Neural cell (in vitro differentiated cells): ENCODE results near the gene NFYC. TPM values are rescaled to one million over a fixed set of nuclear protein-coding genes. Genes with fewer than 3 reads are reported as not detected.

ENCODE experiments used
- H2AFZ ChIP-seq: fragments of 200-600, 300-800 bp; sonication (generic), shearing (Covaris generic); 2 replicates; pipeline ENCODE4 v1.6.0; 2014; ENCODE audit warnings: low read depth, mild to moderate bottlenecking, antibody characterized with exemption, low read length, moderate library complexity
- H3F3A ChIP-seq: fragments of 200-600 bp; shearing (Covaris generic); 2 replicates; pipeline ENCODE4 v1.6.1; 2016; ENCODE audit warnings: mild to moderate bottlenecking, moderate library complexity, mixed read lengths, antibody characterized with exemption, low read length; ENCODE audit not compliant: insufficient read depth, poor library complexity, severe bottlenecking
- H3K27ac ChIP-seq: fragments of 200-600, 300-800 bp; sonication (generic), shearing (Covaris generic); 2 replicates; pipeline ENCODE4 v1.5.1; 2014; ENCODE audit warnings: mild to moderate bottlenecking, low read length, moderate library complexity
- H3K27me3 ChIP-seq: fragments of 300-800, 200-600 bp; sonication (generic), shearing (Covaris generic); 2 replicates; pipeline ENCODE4 v1.6.0; 2014; ENCODE audit warnings: mild to moderate bottlenecking, low read depth, low read length, moderate library complexity; ENCODE audit not compliant: insufficient read depth
- H3K36me3 ChIP-seq: fragments of 300-800, 200-600 bp; sonication (generic), shearing (Covaris generic); 2 replicates; pipeline ENCODE4 v1.5.1; 2014; ENCODE audit warnings: mild to moderate bottlenecking, antibody characterized with exemption, low read length, moderate library complexity; ENCODE audit not compliant: insufficient read depth
- H3K4me2 ChIP-seq: fragments of 300-800, 200-600 bp; sonication (generic), shearing (Covaris generic); 2 replicates; pipeline ENCODE4 v1.6.0; 2014; ENCODE audit warnings: mild to moderate bottlenecking, low read length
- H3K4me3 ChIP-seq: fragments of 300-800, 200-600 bp; sonication (generic), shearing (Covaris generic); 2 replicates; pipeline ENCODE4 v1.5.1; 2014; ENCODE audit warnings: mild to moderate bottlenecking, low read length, moderate library complexity
- H3K79me2 ChIP-seq: fragments of 200-600 bp; shearing (Covaris generic); replicated peaks from 2 replicates; pipeline ENCODE4 v1.6.0; 2014; ENCODE audit warnings: mild to moderate bottlenecking, low read length, moderate library complexity; ENCODE audit not compliant: insufficient read depth
- H3K9ac ChIP-seq: fragments of 300-800, 200-600 bp; sonication (generic), shearing (Covaris generic); 2 replicates; pipeline ENCODE4 v1.6.1; 2016; ENCODE audit warnings: mild to moderate bottlenecking, low read length, mixed read lengths
- H3K9me2 ChIP-seq: fragments of 200-600 bp; shearing (Covaris generic); 2 replicates; pipeline ENCODE4 v1.6.1; 2016; ENCODE audit warnings: mild to moderate bottlenecking, low read length, mixed read lengths; ENCODE audit not compliant: insufficient read depth
- H3K9me3 ChIP-seq: fragments of 200-600, 300-800 bp; sonication (generic), shearing (Covaris generic); 2 replicates; pipeline ENCODE4 v1.6.1; 2016; ENCODE audit warnings: mild to moderate bottlenecking, mixed run types, low read length, moderate library complexity, mixed read lengths
- H4K20me1 ChIP-seq: fragments of 200-600 bp; shearing (Covaris generic); 2 replicates; pipeline ENCODE4 v1.6.1; 2016; ENCODE audit warnings: mild to moderate bottlenecking, mixed run types; ENCODE audit not compliant: insufficient read depth
- EP300 ChIP-seq: fragments of 450-650 bp; conservative IDR thresholded peaks from 2 replicates; pipeline ENCODE4 v1.6.1; 2014; ENCODE audit warnings: antibody characterized with exemption, mild to moderate bottlenecking, moderate library complexity; ENCODE audit not compliant: poor library complexity, severe bottlenecking
- EZH2 ChIP-seq: fragments of 200-600, 300-800 bp; shearing (Covaris generic), sonication (generic); IDR thresholded peaks from 2 replicates; pipeline ENCODE4 v1.6.1; 2014; ENCODE audit warnings: antibody characterized with exemption, low read length, borderline replicate concordance, mild to moderate bottlenecking; ENCODE audit not compliant: insufficient read depth, poor library complexity, severe bottlenecking
- MXI1 ChIP-seq: fragments of 450-650 bp; conservative IDR thresholded peaks from 2 replicates; pipeline ENCODE4 v1.6.1; 2014; ENCODE audit warnings: antibody characterized with exemption, mild to moderate bottlenecking; ENCODE audit not compliant: poor library complexity, severe bottlenecking
- POLR2AphosphoS5 ChIP-seq: IDR thresholded peaks from 2 replicates; pipeline ENCODE4 v1.6.1; 2012
- RAD21 ChIP-seq: fragments of 450-650 bp; conservative IDR thresholded peaks from 2 replicates; pipeline ENCODE4 v1.6.1; 2014; ENCODE audit warnings: antibody characterized with exemption, mild to moderate bottlenecking, moderate library complexity
- REST ChIP-seq: IDR thresholded peaks from 2 replicates; pipeline ENCODE4 v1.6.1; 2012; ENCODE audit warnings: borderline replicate concordance
- SMC3 ChIP-seq: fragments of 450-650 bp; conservative IDR thresholded peaks from 2 replicates; pipeline ENCODE4 v1.6.1; 2014; ENCODE audit warnings: antibody characterized with exemption, mild to moderate bottlenecking, moderate library complexity; ENCODE audit not compliant: poor library complexity
- TAF1 ChIP-seq: IDR thresholded peaks from 2 replicates; pipeline ENCODE4 v1.6.1; 2012; ENCODE audit warnings: low read depth
- polyA plus RNA-seq: library from polyadenylated mRNA; depleted of rRNA; stranded (reverse); fragments of >200 nt; gene quantifications from 2 replicates; pipeline ENCODE4 v1.2.3, GENCODE V29; 2014
- TF ChIP-seq, protein P1 (sequence below): fragments of 450-650 bp; IDR thresholded peaks from 2 replicates; pipeline ENCODE4 v1.5.1; 2014; ENCODE audit warnings: antibody characterized with exemption, mild to moderate bottlenecking, moderate library complexity; ENCODE audit not compliant: poor library complexity, severe bottlenecking

Gene NFYC
- polyA plus RNA-seq, 1 donor from 2014 or later = 66.0 TPM

DNA sequence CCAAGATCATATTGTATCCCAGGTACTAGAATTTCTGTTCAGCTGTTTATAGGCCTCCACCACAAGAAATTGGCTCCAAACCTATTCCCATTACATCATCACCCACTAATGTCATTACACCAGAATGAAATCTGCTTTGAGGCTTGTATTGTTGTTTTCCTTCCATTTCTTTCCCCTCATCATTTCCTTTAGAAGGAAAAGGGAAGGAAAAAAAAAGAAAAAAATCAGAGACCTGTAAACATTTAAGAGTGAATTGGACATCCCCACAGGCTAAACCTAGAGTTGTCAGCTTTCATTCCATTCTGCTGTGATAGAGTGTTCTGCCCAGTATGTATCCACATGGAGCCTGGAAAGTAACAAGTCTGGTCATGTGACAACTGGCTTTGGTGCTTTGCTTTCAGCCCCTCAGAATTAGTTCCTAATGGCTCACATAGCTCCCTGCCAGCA, 44.6 kb downstream of the NFYC start:
- H3K4me2 ChIP-seq = no peak overlapping the region
- no peak for TF ChIP-seq POLR2AphosphoS5
- TF ChIP-seq EZH2 = no peak
- no peak for TF ChIP-seq EP300
- TF ChIP-seq MXI1 = no peak
- TF ChIP-seq TAF1 = no peak
- TF ChIP-seq, protein P1, sequence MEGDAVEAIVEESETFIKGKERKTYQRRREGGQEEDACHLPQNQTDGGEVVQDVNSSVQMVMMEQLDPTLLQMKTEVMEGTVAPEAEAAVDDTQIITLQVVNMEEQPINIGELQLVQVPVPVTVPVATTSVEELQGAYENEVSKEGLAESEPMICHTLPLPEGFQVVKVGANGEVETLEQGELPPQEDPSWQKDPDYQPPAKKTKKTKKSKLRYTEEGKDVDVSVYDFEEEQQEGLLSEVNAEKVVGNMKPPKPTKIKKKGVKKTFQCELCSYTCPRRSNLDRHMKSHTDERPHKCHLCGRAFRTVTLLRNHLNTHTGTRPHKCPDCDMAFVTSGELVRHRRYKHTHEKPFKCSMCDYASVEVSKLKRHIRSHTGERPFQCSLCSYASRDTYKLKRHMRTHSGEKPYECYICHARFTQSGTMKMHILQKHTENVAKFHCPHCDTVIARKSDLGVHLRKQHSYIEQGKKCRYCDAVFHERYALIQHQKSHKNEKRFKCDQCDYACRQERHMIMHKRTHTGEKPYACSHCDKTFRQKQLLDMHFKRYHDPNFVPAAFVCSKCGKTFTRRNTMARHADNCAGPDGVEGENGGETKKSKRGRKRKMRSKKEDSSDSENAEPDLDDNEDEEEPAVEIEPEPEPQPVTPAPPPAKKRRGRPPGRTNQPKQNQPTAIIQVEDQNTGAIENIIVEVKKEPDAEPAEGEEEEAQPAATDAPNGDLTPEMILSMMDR = no peak
- TF ChIP-seq SMC3 = no peak
- no peak for TF ChIP-seq REST
- TF ChIP-seq RAD21 = no peak
- H2AFZ ChIP-seq = no peak overlapping the region
- H3K36me3 ChIP-seq = peaks cover 7% of the 10 kb centered on the region
- no peak overlapping the region for H3K27ac ChIP-seq
- peaks cover 23% of the 10 kb centered on the region for H3K79me2 ChIP-seq
- H3K9ac ChIP-seq = no peak overlapping the region
- H3K9me3 ChIP-seq = no peaks in the 10 kb centered on the region
- no peaks in the 10 kb centered on the region for H3K27me3 ChIP-seq
- no peaks in the 10 kb centered on the region for H4K20me1 ChIP-seq
- H3K9me2 ChIP-seq = no peaks in the 10 kb centered on the region
- H3F3A ChIP-seq = no peaks in the 10 kb centered on the region
- no peak overlapping the region for H3K4me3 ChIP-seq

GRCh38 chr1:40738831-40739230, 47.3 kb downstream of the NFYC start:
- H4K20me1 ChIP-seq = no peaks in the 10 kb centered on the region
- H3K36me3 ChIP-seq = peaks cover 14% of the 10 kb centered on the region
- no peak overlapping the region for H3K4me3 ChIP-seq
- H3K9me2 ChIP-seq = no peaks in the 10 kb centered on the region
- no peak overlapping the region for H3K9ac ChIP-seq
- H3K9me3 ChIP-seq = no peaks in the 10 kb centered on the region
- H3K4me2 ChIP-seq = no peak overlapping the region
- TF ChIP-seq EZH2 (no peak), MXI1 (no peak), RAD21 (no peak), SMC3 (no peak), REST (no peak), TAF1 (no peak), EP300 (no peak), POLR2AphosphoS5 (no peak)
- TF ChIP-seq, protein P1 = no peak
- peaks cover 16% of the 10 kb centered on the region for H3K79me2 ChIP-seq
- no peak overlapping the region for H3K27ac ChIP-seq
- H3F3A ChIP-seq = no peaks in the 10 kb centered on the region
- H3K27me3 ChIP-seq = no peaks in the 10 kb centered on the region
- no peak overlapping the region for H2AFZ ChIP-seq
